Keratinocyte (primary cell): Measurements from ENCODE around the gene IL15.

Experiments
- EZH2 ChIP-seq: IDR thresholded peaks from one replicate; pipeline ENCODE4 v1.6.1; 2012; ENCODE audit warnings: inconsistent platforms, mild to moderate bottlenecking, low read length, moderate library complexity
- TF ChIP-seq, protein P1 (sequence below), 3 experiments: IDR thresholded peaks in 1 of 3; conservative IDR thresholded peaks in 1 of 3; optimal IDR thresholded peaks in 1 of 3; 2 replicates in 2 of 3; 3 replicates in 1 of 3; pipeline versions ENCODE3 to v1.5.1; 2011; ENCODE audit warnings: low read length in 3 of 3, mild to moderate bottlenecking in 3 of 3, moderate library complexity in 2 of 3, control low read depth in 1 of 3, inconsistent platforms in 1 of 3; ENCODE audit not compliant: insufficient read depth in 2 of 3; ENCODE audit errors: extremely low read depth in 1 of 3

- TF ChIP-seq, protein P1, sequence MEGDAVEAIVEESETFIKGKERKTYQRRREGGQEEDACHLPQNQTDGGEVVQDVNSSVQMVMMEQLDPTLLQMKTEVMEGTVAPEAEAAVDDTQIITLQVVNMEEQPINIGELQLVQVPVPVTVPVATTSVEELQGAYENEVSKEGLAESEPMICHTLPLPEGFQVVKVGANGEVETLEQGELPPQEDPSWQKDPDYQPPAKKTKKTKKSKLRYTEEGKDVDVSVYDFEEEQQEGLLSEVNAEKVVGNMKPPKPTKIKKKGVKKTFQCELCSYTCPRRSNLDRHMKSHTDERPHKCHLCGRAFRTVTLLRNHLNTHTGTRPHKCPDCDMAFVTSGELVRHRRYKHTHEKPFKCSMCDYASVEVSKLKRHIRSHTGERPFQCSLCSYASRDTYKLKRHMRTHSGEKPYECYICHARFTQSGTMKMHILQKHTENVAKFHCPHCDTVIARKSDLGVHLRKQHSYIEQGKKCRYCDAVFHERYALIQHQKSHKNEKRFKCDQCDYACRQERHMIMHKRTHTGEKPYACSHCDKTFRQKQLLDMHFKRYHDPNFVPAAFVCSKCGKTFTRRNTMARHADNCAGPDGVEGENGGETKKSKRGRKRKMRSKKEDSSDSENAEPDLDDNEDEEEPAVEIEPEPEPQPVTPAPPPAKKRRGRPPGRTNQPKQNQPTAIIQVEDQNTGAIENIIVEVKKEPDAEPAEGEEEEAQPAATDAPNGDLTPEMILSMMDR (optimal IDR thresholded peaks at IDR 0.05 in 1 of 3, IDR thresholded peaks at IDR 0.05 in 1 of 3, conservative IDR thresholded peaks at IDR 0.05 in 1 of 3; ENCODE audit: extremely low read depth in 1 of 3, insufficient read depth in 2 of 3, low read length in 3 of 3): no peak
- TF ChIP-seq EZH2: no peak
Observed at GRCh38 chr4:141669501-141669900, 33.1 kb downstream of the IL15 start.
